ENCODE data around the gene RETREG3. TPM values are rescaled to one million over a fixed set of nuclear protein-coding genes. Genes with fewer than 3 reads are reported as not detected.

RETREG3 gene, protein sequence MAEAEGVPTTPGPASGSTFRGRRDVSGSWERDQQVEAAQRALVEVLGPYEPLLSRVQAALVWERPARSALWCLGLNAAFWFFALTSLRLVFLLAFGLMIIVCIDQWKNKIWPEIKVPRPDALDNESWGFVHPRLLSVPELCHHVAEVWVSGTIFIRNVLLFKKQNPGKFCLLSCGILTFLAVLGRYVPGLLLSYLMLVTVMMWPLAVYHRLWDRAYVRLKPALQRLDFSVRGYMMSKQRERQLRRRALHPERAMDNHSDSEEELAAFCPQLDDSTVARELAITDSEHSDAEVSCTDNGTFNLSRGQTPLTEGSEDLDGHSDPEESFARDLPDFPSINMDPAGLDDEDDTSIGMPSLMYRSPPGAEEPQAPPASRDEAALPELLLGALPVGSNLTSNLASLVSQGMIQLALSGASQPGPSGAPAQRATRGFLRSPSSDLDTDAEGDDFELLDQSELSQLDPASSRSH
- total RNA-seq, result 58.5 and 62.9 TPM in 2 replicates

DNA sequence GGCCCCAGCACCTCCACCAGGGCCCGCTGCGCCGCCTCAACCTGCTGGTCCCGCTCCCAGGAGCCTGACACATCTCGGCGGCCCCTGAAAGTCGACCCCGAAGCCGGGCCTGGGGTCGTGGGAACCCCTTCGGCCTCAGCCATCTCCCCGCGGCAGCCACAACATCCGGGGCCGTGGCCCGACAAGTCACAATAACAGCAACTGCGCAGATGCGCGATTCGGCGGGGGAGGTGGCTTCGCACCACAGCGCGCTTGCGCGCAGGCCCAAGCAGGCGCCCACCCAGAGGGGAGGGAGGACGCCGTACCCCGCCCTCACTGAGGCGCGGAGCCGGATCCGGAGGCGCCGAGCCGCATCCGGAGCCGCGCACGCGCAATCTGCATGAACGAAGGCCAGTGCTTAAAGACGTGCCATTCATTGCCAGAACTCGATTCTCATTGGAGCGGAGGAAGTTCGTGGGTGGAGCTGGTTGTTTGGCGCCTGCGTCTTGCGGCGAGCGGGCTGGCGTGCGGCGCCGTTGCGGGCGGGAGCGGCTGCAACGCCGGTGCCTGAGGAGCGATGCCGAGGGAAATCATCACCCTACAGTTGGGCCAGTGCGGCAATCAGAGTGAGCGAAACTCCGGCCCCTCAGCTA, at the start of gene RETREG3, which contains the start of gene TUBG1:
RETREG3 (minus strand) TSS at position 193 of the 632 bp plus-strand sequence; CDS start at position 143, 50 bp downstream.
TUBG1 (plus strand) TSS at position 502 of the 632 bp plus-strand sequence; CDS start at position 557, 55 bp downstream.

DNA sequence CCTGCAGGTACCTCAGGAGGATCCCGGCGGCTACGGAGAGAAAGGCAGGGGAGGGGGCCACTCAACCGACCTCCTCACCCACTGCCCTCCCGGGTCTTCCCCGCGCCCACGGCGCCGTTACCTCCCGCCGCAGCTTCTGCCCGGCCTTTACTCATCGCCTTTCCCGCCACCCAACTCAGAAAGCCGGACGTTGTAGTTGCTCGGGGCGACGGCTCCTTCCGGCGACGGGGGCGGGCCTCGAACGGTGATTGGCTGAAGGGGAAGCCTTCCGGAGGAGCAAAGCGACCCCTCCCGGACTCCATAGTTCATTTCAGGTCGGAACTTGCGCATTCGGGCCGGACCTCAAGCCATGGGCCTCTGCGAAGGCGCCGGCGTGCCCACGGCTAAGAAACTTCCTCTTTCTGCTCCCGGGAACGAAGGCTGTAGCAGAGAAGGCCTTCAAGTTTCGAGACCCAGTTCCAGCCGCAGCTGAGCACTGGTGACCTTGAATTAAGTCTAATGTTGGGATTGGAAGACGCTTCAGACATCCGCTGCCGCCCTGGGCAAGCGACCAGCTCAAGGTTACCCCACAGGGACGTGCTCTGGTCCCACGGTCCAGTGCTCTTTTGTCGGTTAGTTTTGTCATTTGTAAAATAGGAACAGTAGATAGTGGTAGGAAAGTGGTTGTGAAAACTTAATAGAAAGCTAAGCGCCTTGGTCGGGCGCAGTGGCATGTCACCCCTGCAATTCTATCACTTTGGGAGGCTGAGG, 31.5 kb downstream of the RETREG3 start, which contains the start of gene PSMC3IP:
PSMC3IP (minus strand) TSS at position 198 of the 750 bp plus-strand sequence; CDS start at position 155, 43 bp downstream.

DNA sequence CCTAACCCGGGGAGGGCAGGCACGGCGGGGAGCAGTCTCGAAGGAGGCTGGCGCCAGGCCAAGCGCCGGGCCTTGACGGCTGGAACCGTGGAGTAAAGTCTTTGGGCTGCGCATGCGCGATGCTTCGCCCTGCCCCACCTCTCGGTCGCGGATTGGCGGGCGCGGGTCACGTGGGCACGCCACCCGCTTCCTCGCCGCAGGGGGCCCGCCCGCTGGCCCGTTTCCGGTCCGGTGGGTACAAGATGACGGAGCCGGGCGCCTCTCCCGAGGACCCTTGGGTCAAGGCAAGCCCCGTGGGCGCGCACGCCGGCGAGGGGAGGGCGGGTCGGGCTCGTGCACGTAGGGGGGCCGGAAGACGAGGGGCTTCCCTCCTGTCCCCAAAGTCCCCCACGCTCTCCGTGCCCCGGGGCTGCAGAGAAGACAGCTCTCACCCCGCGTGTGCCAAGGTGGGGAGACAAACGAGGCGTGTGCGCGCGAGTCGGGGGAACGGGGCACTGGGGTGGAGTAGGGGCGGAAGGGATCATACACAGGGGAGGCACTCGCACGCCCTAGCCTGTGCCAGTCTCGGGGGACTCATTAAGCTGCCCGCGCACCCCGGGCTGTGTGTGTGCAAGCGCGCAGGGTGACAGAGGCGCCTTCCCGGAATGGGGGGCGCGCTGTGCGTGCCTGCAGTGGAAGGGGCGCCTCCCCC, 42.1 kb downstream of the RETREG3 start, which contains the start of gene MLX:
MLX (plus strand) TSS at position 218 of the 691 bp plus-strand sequence; CDS start at position 243, 25 bp downstream.

DNA sequence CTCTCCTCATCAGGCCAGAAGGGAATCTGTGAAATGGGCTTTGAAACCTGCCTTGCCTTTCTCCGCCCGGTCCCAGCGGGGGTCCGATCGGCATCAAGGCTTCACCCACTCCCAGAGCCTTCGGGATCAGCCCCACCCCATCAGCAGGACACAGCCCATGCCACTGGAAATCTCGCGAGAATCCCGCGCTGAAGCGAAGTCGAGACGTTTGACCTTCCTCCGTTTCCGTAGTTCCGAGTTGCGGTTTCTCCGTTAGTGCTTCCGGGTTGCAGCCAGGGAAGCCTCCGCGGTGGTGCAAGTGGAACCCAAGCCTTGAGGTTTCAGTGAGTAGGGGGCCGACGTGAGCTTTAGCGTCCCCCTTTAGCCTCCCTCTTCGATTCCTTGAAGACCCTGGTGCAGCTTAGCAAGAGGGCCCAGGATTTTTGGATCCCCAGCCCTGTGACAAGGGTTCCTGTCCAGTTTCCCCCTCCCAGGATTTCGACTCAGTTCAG, 47.2 kb downstream of the RETREG3 start, which contains the start of gene COASY:
COASY (plus strand) TSS at position 252 of the 491 bp plus-strand sequence. CDS start 475 bp downstream, outside the sequence.

DNA sequence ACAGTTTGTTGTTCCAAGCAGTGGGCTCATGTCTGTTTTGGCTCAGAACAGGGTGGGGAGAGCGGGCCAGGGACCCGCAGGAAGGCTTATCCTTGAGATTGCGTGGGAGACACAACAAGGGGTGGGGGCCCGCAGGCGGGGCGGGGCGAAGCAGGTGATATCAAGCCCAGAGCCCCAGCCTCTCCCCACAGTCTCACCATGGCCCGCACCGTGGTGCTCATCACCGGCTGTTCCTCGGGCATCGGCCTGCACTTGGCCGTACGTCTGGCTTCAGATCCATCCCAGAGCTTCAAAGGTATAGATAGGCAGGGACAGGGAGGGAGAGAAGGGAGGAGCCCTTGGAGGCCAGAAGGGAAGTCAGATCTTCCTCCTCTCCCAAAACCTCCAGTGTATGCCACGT, 56.4 kb downstream of the RETREG3 start, which contains the start of gene HSD17B1:
HSD17B1 (plus strand) TSS at position 188 of the 400 bp plus-strand sequence; CDS start at position 199, 11 bp downstream.

DNA sequence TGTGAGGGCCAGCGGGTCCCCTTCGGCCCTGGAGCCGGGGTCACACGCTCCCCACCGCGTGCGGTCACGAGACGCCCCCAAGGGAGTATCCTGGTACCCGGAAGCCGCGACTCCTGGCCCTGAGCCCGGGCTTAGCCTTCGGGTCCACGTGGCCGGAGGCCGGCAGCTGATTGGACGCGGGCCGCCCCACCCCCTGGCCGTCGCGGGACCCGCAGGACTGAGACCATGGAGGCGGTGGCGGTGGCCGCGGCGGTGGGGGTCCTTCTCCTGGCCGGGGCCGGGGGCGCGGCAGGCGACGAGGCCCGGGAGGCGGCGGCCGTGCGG, 73.2 kb downstream of the RETREG3 start, which contains the start of gene NAGLU:
NAGLU (plus strand) TSS at position 194 of the 324 bp plus-strand sequence; CDS start at position 226, 32 bp downstream.

Other genes with a start within 250 kb of the RETREG3 start
- gene STAT3, start 220.9 kb downstream of the RETREG3 start, total RNA-seq, result 162 and 175 TPM in 2 replicates
- gene CAVIN1, start 186.1 kb downstream of the RETREG3 start, total RNA-seq, result 538 and 866 TPM in 2 replicates
- gene ATP6V0A1, start 150.5 kb downstream of the RETREG3 start, total RNA-seq, result 98.5 and 104 TPM in 2 replicates
- 68.0 and 69.1 TPM in 2 replicates for gene NAGLU, start 73.1 kb downstream of the RETREG3 start, total RNA-seq
- gene HSD17B1, start 56.5 kb downstream of the RETREG3 start, total RNA-seq, result 2.0 and 5.7 TPM in 2 replicates
- gene COASY, start 47.2 kb downstream of the RETREG3 start, total RNA-seq, result 24.2 and 31.5 TPM in 2 replicates
- 37.1 and 42.2 TPM in 2 replicates for gene MLX, start 42.3 kb downstream of the RETREG3 start, total RNA-seq
- 3.7 and 4.3 TPM in 2 replicates for gene PSMC3IP, start 31.6 kb downstream of the RETREG3 start, total RNA-seq
- 23.8 and 37.4 TPM in 2 replicates for gene TUBG1, start 309 bp upstream of the RETREG3 start, total RNA-seq
- gene TUBG2, start 49.9 kb upstream of the RETREG3 start, total RNA-seq, result 12.0 and 15.6 TPM in 2 replicates
- 16.9 and 23.8 TPM in 2 replicates for gene PLEKHH3, start 67.6 kb upstream of the RETREG3 start, total RNA-seq
- 2.9 and 6.0 TPM in 2 replicates for gene CCR10, start 72.5 kb upstream of the RETREG3 start, total RNA-seq
- 57.2 and 112 TPM in 2 replicates for gene CNTNAP1, start 73.2 kb upstream of the RETREG3 start, total RNA-seq
- gene EZH1, start 135.7 kb upstream of the RETREG3 start, total RNA-seq, result 20.6 and 21.3 TPM in 2 replicates
- gene RAMP2, start 151.9 kb upstream of the RETREG3 start, total RNA-seq, result 0.13 and 0.46 TPM in 2 replicates
- gene VPS25, start 164.1 kb upstream of the RETREG3 start, total RNA-seq, result 44.1 and 44.4 TPM in 2 replicates
- gene WNK4, start 171.2 kb upstream of the RETREG3 start, total RNA-seq, result 0.20 and 0.79 TPM in 2 replicates
- 41.7 and 50.0 TPM in 2 replicates for gene COA3, start 189.3 kb upstream of the RETREG3 start, total RNA-seq
- 0.07 and 0.36 TPM in 2 replicates for gene CNTD1, start 189.5 kb upstream of the RETREG3 start, total RNA-seq
- 94.1 and 99.6 TPM in 2 replicates for gene BECN1, start 214.9 kb upstream of the RETREG3 start, total RNA-seq
- 60.6 and 62.2 TPM in 2 replicates for gene PSME3, start 224.0 kb upstream of the RETREG3 start, total RNA-seq
- gene AOC2, start 235.2 kb upstream of the RETREG3 start, total RNA-seq, result 0.79 and 0.85 TPM in 2 replicates
- gene AOC3, start 241.8 kb upstream of the RETREG3 start, total RNA-seq, result 1.3 and 5.9 TPM in 2 replicates

Data from smooth muscle cell of the pulmonary artery (primary cell).